PC-3 (cell line): ENCODE results near the gene TMEM185B. TPM values are rescaled to one million over a fixed set of nuclear protein-coding genes. Genes with fewer than 3 reads are reported as not detected.
A peak's percentile ranks its signal among the peaks of the same experiment; 100 is the strongest.

Source experiments
- ATAC-seq: fragments of 200-7000 bp; cut with Tn5 transposase; 2 replicates; pipeline ENCODE4 v1.9.1; 2020; ENCODE audit warnings: mild to moderate bottlenecking, moderate library complexity
- BruUV-seq: library from RNA; stranded (reverse); fragments of 400-500 nt; replicated peaks from 2 replicates; lab custom pipeline; 2021; lab: Mats Ljungman, UMichigan
- CTCF ChIA-PET: fragments of 300-600 bp; sonication (Branson Sonifier 250); formaldehyde crosslinking; loops from one replicate; lab custom pipeline; 2022; ENCODE audit warnings: antibody characterized with exemption; lab: Charles Lee
- POLR2A ChIA-PET: fragments of 300-600 bp; sonication (Branson Sonifier 250); formaldehyde crosslinking; loops from one replicate; lab custom pipeline; 2022; ENCODE audit warnings: antibody characterized with exemption; ENCODE audit not compliant: unreplicated experiment; lab: Charles Lee
- DNase-seq: peaks from one replicate; pipeline ENCODE4 v3.0.0-alpha.2; 2015
- H2AFZ ChIP-seq: fragments of 300-600 bp; sonication (generic); 2 replicates; pipeline ENCODE4 v1.6.0; 2016; ENCODE audit warnings: antibody characterized with exemption, low read length
- H3F3A ChIP-seq: fragments of 300-600 bp; sonication (generic); one replicate; pipeline ENCODE4 v1.6.0; 2017; ENCODE audit warnings: antibody characterized with exemption, low read length, control low read depth, mild to moderate bottlenecking; ENCODE audit not compliant: unreplicated experiment
- H3K27ac ChIP-seq: fragments of 300-600 bp; sonication (generic); 2 replicates; pipeline ENCODE4 v1.5.1; 2016; ENCODE audit warnings: mild to moderate bottlenecking, low read length
- H3K27me3 ChIP-seq: fragments of 300-600 bp; sonication (generic); 2 replicates; pipeline ENCODE4 v1.6.1; 2016; ENCODE audit warnings: low read length, mixed read lengths
- H3K36me3 ChIP-seq: fragments of 300-600 bp; sonication (generic); 2 replicates; pipeline ENCODE4 v1.6.1; 2016; ENCODE audit warnings: low read depth, mixed run types, low read length, mixed read lengths
- H3K4me1 ChIP-seq: fragments of 300-600 bp; sonication (generic); 2 replicates; pipeline ENCODE4 v1.5.1; 2016; ENCODE audit warnings: low read length; ENCODE audit not compliant: insufficient read depth
- H3K4me2 ChIP-seq: fragments of 300-600 bp; sonication (generic); 2 replicates; pipeline ENCODE4 v1.6.0; 2016; ENCODE audit warnings: low read length
- H3K4me3 ChIP-seq: fragments of 300-600 bp; sonication (generic); 2 replicates; pipeline ENCODE4 v1.5.1; 2016; ENCODE audit warnings: mild to moderate bottlenecking, low read length, mixed read lengths
- H3K79me2 ChIP-seq: fragments of 300-600 bp; sonication (generic); 2 replicates; pipeline ENCODE4 v1.6.1; 2017; ENCODE audit warnings: low read length, mixed read lengths
- H3K9ac ChIP-seq: fragments of 300-600 bp; sonication (generic); 2 replicates; pipeline ENCODE4 v1.6.0; 2016; ENCODE audit warnings: mild to moderate bottlenecking, low read length
- H3K9me2 ChIP-seq: fragments of 300-600 bp; sonication (generic); replicated peaks from 2 replicates; pipeline ENCODE4 v1.6.1; 2016; ENCODE audit warnings: mixed run types, low read length, mixed read lengths
- H3K9me3 ChIP-seq: fragments of 300-600 bp; sonication (generic); 2 replicates; pipeline ENCODE4 v1.6.1; 2016; ENCODE audit warnings: low read length, mixed read lengths
- H4K20me1 ChIP-seq: fragments of 300-600 bp; sonication (generic); 2 replicates; pipeline ENCODE4 v1.6.1; 2016; ENCODE audit warnings: low read length, mixed read lengths
- EZH2 ChIP-seq: fragments of 300-600 bp; sonication (generic); IDR thresholded peaks from one replicate; pipeline ENCODE4 v1.6.1; 2017; ENCODE audit warnings: antibody characterized with exemption, mild to moderate bottlenecking, low read length; ENCODE audit not compliant: unreplicated experiment
- EZH2phosphoT487 ChIP-seq: fragments of 300-600 bp; sonication (generic); IDR thresholded peaks from 2 replicates; pipeline ENCODE4 v1.6.1; 2018; ENCODE audit warnings: mild to moderate bottlenecking, antibody characterized with exemption, low read length, borderline replicate concordance
- intact Hi-C: fragments of 100-400 bp; cut with micrococcal nuclease; formaldehyde crosslinking; loops from 2 replicates; pipeline ENCODE4 v1.9.0; 2023
- total RNA-seq: library from RNA; depleted of rRNA; stranded (reverse); fragments of >200 nt; gene quantifications from 2 replicates; pipeline ENCODE4 v1.2.3, GENCODE V29; 2014
- TF ChIP-seq, protein P1 (sequence below): fragments of 300-600 bp; sonication (generic); conservative IDR thresholded peaks from 2 replicates; pipeline ENCODE4 v1.5.1; 2017; ENCODE audit warnings: antibody characterized with exemption, low read depth, mild to moderate bottlenecking, low read length

Gene TMEM185B
- total RNA-seq, 1 experiment from 2014 or later = 67.5 TPM

DNA sequence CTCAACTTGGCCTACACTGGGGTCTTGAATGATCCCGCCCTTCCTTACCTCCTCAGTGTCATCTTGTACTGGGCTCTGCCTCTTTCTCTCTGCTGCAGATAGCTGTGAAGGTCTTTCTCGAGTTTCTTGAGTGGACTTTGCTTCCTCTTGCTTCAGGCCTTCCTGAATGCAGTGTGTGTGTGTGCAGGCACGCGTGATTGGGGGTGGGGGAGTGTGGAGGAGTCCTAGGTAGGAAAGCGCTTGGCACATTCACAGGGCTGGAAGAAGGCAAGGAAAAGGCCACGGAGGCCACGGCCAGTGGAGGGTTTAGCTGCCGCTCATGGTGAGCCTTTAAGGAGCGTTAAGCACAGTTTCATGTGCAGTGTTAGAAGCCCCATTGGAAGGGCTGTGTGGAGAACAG, 35.0 kb upstream of the TMEM185B start:
- no peaks in the 10 kb centered on the region for H3F3A ChIP-seq
- CTCF ChIA-PET = no interaction called here
- H3K27ac ChIP-seq = no peak overlapping the region
- H3K36me3 ChIP-seq = peaks cover 3% of the 10 kb centered on the region; the same call in 1 of the 2 replicates
- H3K4me2 ChIP-seq = no peak overlapping the region
- DNase-seq (no peak), ATAC-seq (no peak)
- no TSS peak for BruUV-seq
- peaks cover 21% of the 10 kb centered on the region; the same call in 1 of the 2 replicates for H4K20me1 ChIP-seq
- no peaks in the 10 kb centered on the region for H3K9me3 ChIP-seq
- no peak overlapping the region for H3K4me3 ChIP-seq
- H3K79me2 ChIP-seq = peaks cover 88% of the 10 kb centered on the region
- intact Hi-C loops = no loop called here
- no peak overlapping the region for H3K9ac ChIP-seq
- TF ChIP-seq, protein P1, sequence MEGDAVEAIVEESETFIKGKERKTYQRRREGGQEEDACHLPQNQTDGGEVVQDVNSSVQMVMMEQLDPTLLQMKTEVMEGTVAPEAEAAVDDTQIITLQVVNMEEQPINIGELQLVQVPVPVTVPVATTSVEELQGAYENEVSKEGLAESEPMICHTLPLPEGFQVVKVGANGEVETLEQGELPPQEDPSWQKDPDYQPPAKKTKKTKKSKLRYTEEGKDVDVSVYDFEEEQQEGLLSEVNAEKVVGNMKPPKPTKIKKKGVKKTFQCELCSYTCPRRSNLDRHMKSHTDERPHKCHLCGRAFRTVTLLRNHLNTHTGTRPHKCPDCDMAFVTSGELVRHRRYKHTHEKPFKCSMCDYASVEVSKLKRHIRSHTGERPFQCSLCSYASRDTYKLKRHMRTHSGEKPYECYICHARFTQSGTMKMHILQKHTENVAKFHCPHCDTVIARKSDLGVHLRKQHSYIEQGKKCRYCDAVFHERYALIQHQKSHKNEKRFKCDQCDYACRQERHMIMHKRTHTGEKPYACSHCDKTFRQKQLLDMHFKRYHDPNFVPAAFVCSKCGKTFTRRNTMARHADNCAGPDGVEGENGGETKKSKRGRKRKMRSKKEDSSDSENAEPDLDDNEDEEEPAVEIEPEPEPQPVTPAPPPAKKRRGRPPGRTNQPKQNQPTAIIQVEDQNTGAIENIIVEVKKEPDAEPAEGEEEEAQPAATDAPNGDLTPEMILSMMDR = no peak
- no peak for TF ChIP-seq EZH2
- TF ChIP-seq EZH2phosphoT487 = no peak
- no peaks in the 10 kb centered on the region for H3K27me3 ChIP-seq
- no peaks in the 10 kb centered on the region for H3K9me2 ChIP-seq
- H3K4me1 ChIP-seq = peaks cover 27% of the 10 kb centered on the region
- no peak overlapping the region for H2AFZ ChIP-seq
- POLR2A ChIA-PET = no interaction called here

DNA sequence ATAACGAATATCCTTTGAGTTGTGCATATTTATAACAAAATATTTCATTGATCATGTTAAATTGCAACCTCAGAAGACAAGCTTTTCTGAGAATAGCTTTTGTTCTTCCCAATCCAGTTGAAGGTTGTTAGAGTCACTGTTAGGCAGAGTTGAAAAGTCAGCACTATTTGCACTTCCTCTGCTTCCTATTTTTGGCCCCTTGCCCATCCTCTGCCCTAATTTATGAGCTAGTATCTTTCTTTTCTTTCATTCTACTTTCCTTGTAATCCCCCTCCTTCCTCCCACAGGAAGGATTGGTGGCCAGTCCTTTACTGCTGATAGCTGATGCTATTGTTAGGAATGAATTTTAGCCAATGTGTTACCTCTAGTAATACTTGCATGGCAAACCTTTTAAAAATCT, 34.3 kb upstream of the TMEM185B start:
- no peak overlapping the region for H2AFZ ChIP-seq
- H3K9me3 ChIP-seq = no peaks in the 10 kb centered on the region
- POLR2A ChIA-PET = no interaction called here
- intact Hi-C loops = no loop called here
- peaks cover 83% of the 10 kb centered on the region for H3K79me2 ChIP-seq
- no peaks in the 10 kb centered on the region for H3K9me2 ChIP-seq
- TF ChIP-seq EZH2 (no peak), EZH2phosphoT487 (no peak)
- TF ChIP-seq, protein P1 = no peak
- H3K9ac ChIP-seq = no peak overlapping the region
- H3K4me2 ChIP-seq = no peak overlapping the region
- peaks cover 21% of the 10 kb centered on the region; the same call in 1 of the 2 replicates for H4K20me1 ChIP-seq
- H3K4me3 ChIP-seq = no peak overlapping the region
- no TSS peak for BruUV-seq
- H3F3A ChIP-seq = no peaks in the 10 kb centered on the region
- ATAC-seq (no peak), DNase-seq (peak; percentile 21)
- H3K27ac ChIP-seq = no peak overlapping the region
- CTCF ChIA-PET = interaction anchor here (0.9 kb wide), 1 partner anchor 55 kb away, joined by 4 read pairs; no protein-coding TSS in a partner anchor
- H3K4me1 ChIP-seq = peaks cover 27% of the 10 kb centered on the region
- peaks cover 3% of the 10 kb centered on the region; the same call in 1 of the 2 replicates for H3K36me3 ChIP-seq
- H3K27me3 ChIP-seq = no peaks in the 10 kb centered on the region

DNA sequence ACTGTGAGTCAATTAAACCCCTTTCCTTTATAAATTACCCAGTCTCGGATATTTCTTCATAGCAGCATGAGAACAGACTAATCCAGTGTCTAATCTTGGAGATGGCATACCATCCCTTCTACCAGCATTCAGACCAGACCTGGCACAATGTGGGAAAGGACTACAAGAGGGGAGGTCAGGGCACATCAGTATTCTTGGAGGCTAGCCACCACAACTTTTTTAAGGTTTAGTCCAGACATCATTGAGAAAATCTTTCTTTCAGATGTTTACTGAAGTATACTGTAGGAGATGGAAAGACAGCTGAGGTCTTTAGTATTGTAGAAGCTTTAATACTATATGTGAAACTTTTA, 33.4 kb upstream of the TMEM185B start:
- no TSS peak for BruUV-seq
- ATAC-seq (no peak), DNase-seq (no peak)
- Histone ChIP-seq H3K9me2 (no peaks in the 10 kb centered on the region), H4K20me1 (peaks cover 15% of the 10 kb centered on the region; the same call in 1 of the 2 replicates), H3K27ac (no peak overlapping the region), H2AFZ (no peak overlapping the region), H3F3A (no peaks in the 10 kb centered on the region), H3K4me1 (peaks cover 32% of the 10 kb centered on the region), H3K9me3 (no peaks in the 10 kb centered on the region), H3K4me2 (no peak overlapping the region), H3K9ac (no peak overlapping the region), H3K79me2 (peaks cover 74% of the 10 kb centered on the region), H3K27me3 (no peaks in the 10 kb centered on the region), H3K36me3 (peaks cover 3% of the 10 kb centered on the region; the same call in 1 of the 2 replicates), H3K4me3 (no peak overlapping the region)
- TF ChIP-seq EZH2 = no peak
- no peak for TF ChIP-seq EZH2phosphoT487
- TF ChIP-seq, protein P1 = no peak
- ChIA-PET POLR2A (no interaction called here), CTCF (interaction anchor here (0.9 kb wide), 1 partner anchor 56 kb away, joined by 4 read pairs; no protein-coding TSS in a partner anchor)
- intact Hi-C loops = no loop called here
